Chondrocyte (in vitro differentiated cells): ENCODE results near the gene CDCA8. TPM values are rescaled to one million over a fixed set of nuclear protein-coding genes. Genes with fewer than 3 reads are reported as not detected.

Source experiments
- DNase-seq: peaks from one replicate; pipeline ENCODE4 v3.0.0; 2021; ENCODE audit warnings: mixed read lengths, low spot score
- H3K27ac Mint-ChIP-seq: one replicate; pipeline ENCODE4 v1.8.0; 2021; ENCODE audit warnings: mild to moderate bottlenecking, moderate library complexity, mixed read lengths; ENCODE audit not compliant: unreplicated experiment
- H3K27me3 Mint-ChIP-seq: 2 replicates; pipeline ENCODE4 v1.8.0; 2021; ENCODE audit warnings: low read depth, mixed read lengths
- H3K36me3 Mint-ChIP-seq: 2 replicates; pipeline ENCODE4 v1.8.0; 2021; ENCODE audit warnings: low read depth, mixed read lengths
- H3K4me1 Mint-ChIP-seq: 2 replicates; pipeline ENCODE4 v1.8.0; 2021; ENCODE audit warnings: low read depth, mild to moderate bottlenecking, mixed read lengths
- H3K4me3 Mint-ChIP-seq: one replicate; pipeline ENCODE4 v1.8.0; 2021; ENCODE audit warnings: mild to moderate bottlenecking, moderate library complexity, mixed read lengths; ENCODE audit not compliant: unreplicated experiment
- H3K9me3 Mint-ChIP-seq: 2 replicates; pipeline ENCODE4 v1.8.0; 2021; ENCODE audit warnings: low read depth, mixed read lengths
- CTCF ChIP-seq: fragments of 200-600 bp; sonication (generic); IDR thresholded peaks from 2 replicates; pipeline ENCODE4 v1.5.0; 2021; ENCODE audit warnings: antibody characterized with exemption, mild to moderate bottlenecking, moderate library complexity
- total RNA-seq: library from RNA; stranded (reverse); gene quantifications from 3 replicates; pipeline ENCODE4 v1.2.1, GENCODE V29; 2021

CDCA8 gene
- total RNA-seq, 1 donor from 2014 or later = 6.0 TPM

GRCh38 chr1:37652976-37653375 is 39.3 kb upstream of the CDCA8 start:
- H3K4me1 Mint-ChIP-seq = no peaks in the 10 kb centered on the region

GRCh38 chr1:37653906-37654305 is 38.4 kb upstream of the CDCA8 start:
- no peak for DNase-seq
- Mint-ChIP-seq H3K4me1 (no peaks in the 10 kb centered on the region), H3K4me3 (no peak overlapping the region), H3K27me3 (peaks cover 13% of the 10 kb centered on the region), H3K9me3 (no peaks in the 10 kb centered on the region), H3K36me3 (no peaks in the 10 kb centered on the region), H3K27ac (no peak overlapping the region)
- no peak for TF ChIP-seq CTCF

More at GRCh38 chr1:37652976-37653375, 39.3 kb upstream of the CDCA8 start:
- Mint-ChIP-seq H3K27ac (no peak overlapping the region), H3K4me3 (no peak overlapping the region), H3K27me3 (peaks cover 11% of the 10 kb centered on the region), H3K36me3 (no peaks in the 10 kb centered on the region), H3K9me3 (no peaks in the 10 kb centered on the region)
- no peak for DNase-seq
- TF ChIP-seq CTCF = no peak

- no peak for TF ChIP-seq CTCF
- Mint-ChIP-seq H3K27me3 (peaks cover 18% of the 10 kb centered on the region), H3K36me3 (no peaks in the 10 kb centered on the region), H3K9me3 (no peaks in the 10 kb centered on the region), H3K4me3 (no peak overlapping the region), H3K27ac (no peak overlapping the region), H3K4me1 (no peaks in the 10 kb centered on the region)
- no peak for DNase-seq
These were observed 37.0 kb upstream of the CDCA8 start for GRCh38 chr1:37655274-37655673.

- Mint-ChIP-seq H3K36me3 (no peaks in the 10 kb centered on the region), H3K27me3 (peaks cover 19% of the 10 kb centered on the region), H3K9me3 (no peaks in the 10 kb centered on the region), H3K4me3 (no peak overlapping the region), H3K27ac (no peak overlapping the region), H3K4me1 (no peaks in the 10 kb centered on the region)
- no peak for TF ChIP-seq CTCF
- DNase-seq = no peak
These were observed 36.3 kb upstream of the CDCA8 start for GRCh38 chr1:37656026-37656425.

- H3K4me3 Mint-ChIP-seq = no peak overlapping the region
- H3K36me3 Mint-ChIP-seq = no peaks in the 10 kb centered on the region
- no peak for DNase-seq
- no peak overlapping the region for H3K27ac Mint-ChIP-seq
- H3K4me1 Mint-ChIP-seq = no peaks in the 10 kb centered on the region
- H3K27me3 Mint-ChIP-seq = peaks cover 16% of the 10 kb centered on the region
- no peak for TF ChIP-seq CTCF
- no peaks in the 10 kb centered on the region for H3K9me3 Mint-ChIP-seq
These were observed 35.4 kb upstream of the CDCA8 start for GRCh38 chr1:37656881-37657280.
